GM12878 (cell line): ENCODE results near the gene ZNF619. TPM values are rescaled to one million over a fixed set of nuclear protein-coding genes. Genes with fewer than 3 reads are reported as not detected.

Experiments used
- ATAC-seq: fragments of 200-7000 bp; cut with Tn5 transposase; 3 replicates; pipeline ENCODE4 v1.9.1; 2020; ENCODE audit warnings: mild to moderate bottlenecking, moderate library complexity
- BruUV-seq: library from RNA; stranded (reverse); fragments of 400-500 nt; replicated peaks from 2 replicates; lab custom pipeline; 2021; lab: Mats Ljungman, UMichigan
- CTCF ChIA-PET: fragments of 300-600 bp; sonication (Branson Sonifier 250); formaldehyde crosslinking; extraction: SDS; loops from one replicate; lab custom pipeline; 2021; ENCODE audit warnings: inconsistent platforms; lab: Yijun Ruan, JAX
- POLR2A ChIA-PET: fragments of 350-600 bp; formaldehyde crosslinking; extraction: SDS; loops from one replicate; lab custom pipeline; 2021; ENCODE audit warnings: inconsistent platforms; lab: Charles Lee
- RAD21 ChIA-PET: fragments of 300-600 bp; sonication (Branson Sonifier 250); formaldehyde crosslinking; loops from one replicate; lab custom pipeline; 2023; ENCODE audit warnings: antibody characterized with exemption; ENCODE audit not compliant: unreplicated experiment; lab: Charles Lee
- SMC1A ChIA-PET: fragments of 300-600 bp; sonication (Branson Sonifier 250); formaldehyde crosslinking; loops from one replicate; lab custom pipeline; 2023; ENCODE audit not compliant: unreplicated experiment, uncharacterized antibody; lab: Charles Lee
- DNase-seq: peaks from one replicate; pipeline ENCODE4 v3.0.0-alpha.2; 2011; ENCODE audit warnings: low read depth, low spot score
- FAIRE-seq: peaks from 3 replicates; lab custom pipeline; 2011; peaks lifted over from hg19 to GRCh38; lab: Jason Lieb, UNC
- H2AFZ ChIP-seq: 2 replicates; pipeline ENCODE4 v1.6.0; 2011; ENCODE audit warnings: low read depth, low read length, control low read depth; ENCODE audit not compliant: control insufficient read depth
- H3K27ac ChIP-seq: 2 replicates; pipeline ENCODE4 v1.5.1; 2011; ENCODE audit warnings: control low read depth; ENCODE audit not compliant: control insufficient read depth, insufficient read depth
- H3K27me3 ChIP-seq, 2 experiments: replicated peaks in 1 of 2; 2 replicates each; pipeline versions ENCODE4 v1.6.0 to v1.6.1; 2011; ENCODE audit warnings: low read length in 1 of 2; ENCODE audit not compliant: control insufficient read depth in 2 of 2, insufficient read depth in 2 of 2
- H3K36me3 ChIP-seq, 2 experiments: 2 replicates each; pipeline ENCODE4 v1.5.1; 2011; ENCODE audit warnings: low read length in 1 of 2; ENCODE audit not compliant: control insufficient read depth in 2 of 2, insufficient read depth in 2 of 2
- H3K4me1 ChIP-seq: 2 replicates; pipeline ENCODE4 v1.6.1; 2011; ENCODE audit warnings: mild to moderate bottlenecking, low read length, moderate library complexity, mixed read lengths; ENCODE audit not compliant: control insufficient read depth, insufficient read depth
- H3K4me2 ChIP-seq: 2 replicates; pipeline ENCODE4 v1.6.0; 2011; ENCODE audit warnings: control low read depth; ENCODE audit not compliant: control insufficient read depth, insufficient read depth
- H3K4me3 ChIP-seq: fragments of 200-600 bp; sonication (generic); 2 replicates; pipeline ENCODE4 v1.5.1; 2016
- H3K79me2 ChIP-seq: 2 replicates; pipeline ENCODE4 v1.6.0; 2011; ENCODE audit warnings: low read length; ENCODE audit not compliant: control insufficient read depth, insufficient read depth
- H3K9ac ChIP-seq: 2 replicates; pipeline ENCODE4 v1.8.0; 2011; ENCODE audit warnings: low read length, control low read depth, mixed read lengths; ENCODE audit not compliant: control insufficient read depth, insufficient read depth
- H3K9me3 ChIP-seq: replicated peaks from 3 replicates; pipeline ENCODE4 v1.5.1; 2011; ENCODE audit warnings: mild to moderate bottlenecking, low read length; ENCODE audit not compliant: control insufficient read depth, insufficient read depth
- H4K20me1 ChIP-seq: 2 replicates; pipeline ENCODE4 v1.6.0; 2011; ENCODE audit not compliant: control insufficient read depth, insufficient read depth
- ATF7 ChIP-seq: fragments of 450-650 bp; IDR thresholded peaks from 2 replicates; pipeline ENCODE4 v1.6.1; 2016; ENCODE audit warnings: low read depth, mild to moderate bottlenecking
- CBX5 ChIP-seq: sonication (generic); IDR thresholded peaks from 2 replicates; pipeline ENCODE4 v1.6.1; 2016; ENCODE audit warnings: low read depth, moderate library complexity, mild to moderate bottlenecking, inconsistent platforms
- CHD1 ChIP-seq: IDR thresholded peaks from 2 replicates; pipeline ENCODE4 v1.6.1; 2012; ENCODE audit warnings: low read depth, low read length, improper control_type of control experiment
- DPF2 ChIP-seq: fragments of 450-650 bp; IDR thresholded peaks from 2 replicates; pipeline ENCODE4 v1.6.1; 2017; ENCODE audit warnings: mild to moderate bottlenecking
- IKZF2 ChIP-seq, 2 experiments: fragments of 450-650 bp; IDR thresholded peaks; 2 replicates each; pipeline ENCODE4 v1.6.1; 2017; ENCODE audit warnings: mild to moderate bottlenecking in 2 of 2, moderate library complexity in 2 of 2
- MEF2A ChIP-seq: IDR thresholded peaks from 2 replicates; pipeline ENCODE4 v1.6.1; 2011; ENCODE audit warnings: low read depth, mild to moderate bottlenecking, low read length, moderate library complexity; ENCODE audit not compliant: insufficient read depth
- MYC ChIP-seq: IDR thresholded peaks from 2 replicates; pipeline ENCODE4 v1.6.1; 2011; ENCODE audit warnings: mild to moderate bottlenecking, low read length, moderate library complexity, inconsistent platforms; ENCODE audit not compliant: insufficient read depth, insufficient replicate concordance, insufficient read length, severe bottlenecking
- SMARCA5 ChIP-seq: fragments of 450-650 bp; IDR thresholded peaks from 2 replicates; pipeline ENCODE4 v1.6.1; 2017; ENCODE audit warnings: mild to moderate bottlenecking
- SRF ChIP-seq, 2 experiments: IDR thresholded peaks; 2 replicates each; pipeline ENCODE4 v1.6.1; 2011; ENCODE audit warnings: low read depth in 2 of 2, low read length in 2 of 2, mild to moderate bottlenecking in 1 of 2, moderate library complexity in 1 of 2
- TCF3 ChIP-seq: IDR thresholded peaks from 2 replicates; pipeline ENCODE4 v1.6.1; 2012; ENCODE audit warnings: low read depth, mild to moderate bottlenecking, low read length, borderline replicate concordance; ENCODE audit not compliant: insufficient read depth
- WGBS: methylation state at CpG from one replicate; pipeline ENCODE4 v1.1.6; 2016; ENCODE audit warnings: low lambda C conversion rate; ENCODE audit not compliant: insufficient replicate concordance, insufficient coverage; ENCODE audit errors: missing lambda C conversion rate; 5-methylcytosine and 5-hydroxymethylcytosine counted together
- in situ Hi-C: fragments of 300-500 bp; cut with MboI; formaldehyde crosslinking; loops from 9 replicates; pipeline ENCODE4 v1.14.3; 2018; ENCODE audit warnings: mixed read lengths
- intact Hi-C: fragments of 100-400 bp; cut with micrococcal nuclease; formaldehyde crosslinking; loops from one replicate; pipeline ENCODE4 v1.14.2; 2022; ENCODE audit not compliant: unreplicated experiment
- polyA plus RNA-seq, 11 experiments: library from polyadenylated mRNA; depleted of rRNA in 4 of 11; unstranded in 6 of 11; stranded (reverse) in 5 of 11; fragments of >200 nt; fragmentation: Nextera tagmentation in 4 of 11; fragmentation: Illumina TruSeq in 1 of 11; extraction: Ambion mirVana in 4 of 11; extraction: Trizol in 1 of 11; gene quantifications; 1 replicate in 1 of 11; 2 replicates in 10 of 11; pipeline versions ENCODE4 v1.2.1 to v1.2.3, GENCODE V29; 2011 to 2016; ENCODE audit warnings: inconsistent platforms in 2 of 11, missing spikeins in 2 of 11, low read depth in 1 of 11
- total RNA-seq, 4 experiments: library from RNA; depleted of rRNA in 3 of 4; stranded (reverse); fragments of >200 nt in 3 of 4; fragmentation: Illumina TruSeq in 1 of 4; extraction: Trizol in 1 of 4; gene quantifications; 2 replicates each; pipeline versions ENCODE4 v1.2.1 to v1.2.3, GENCODE V29; 2013 to 2021
- TF ChIP-seq, protein P1 (sequence below): fragments of 150-350 bp; IDR thresholded peaks from 2 replicates; pipeline ENCODE4 v1.6.1; 2016; ENCODE audit warnings: low read depth, low read length
- TF ChIP-seq, protein P2 (sequence below): fragments of 450-650 bp; formaldehyde crosslinking; IDR thresholded peaks from 2 replicates; pipeline ENCODE4 v1.4.0; 2022; ENCODE audit warnings: mild to moderate bottlenecking, moderate library complexity

ZNF619 gene
- total and polyA plus RNA-seq, 10 of the 15 experiments (the other 5 are each of a cell fraction or from before 2014, with no cell fraction given), result 0.42 to 7.5 (median 3.7) TPM

DNA sequence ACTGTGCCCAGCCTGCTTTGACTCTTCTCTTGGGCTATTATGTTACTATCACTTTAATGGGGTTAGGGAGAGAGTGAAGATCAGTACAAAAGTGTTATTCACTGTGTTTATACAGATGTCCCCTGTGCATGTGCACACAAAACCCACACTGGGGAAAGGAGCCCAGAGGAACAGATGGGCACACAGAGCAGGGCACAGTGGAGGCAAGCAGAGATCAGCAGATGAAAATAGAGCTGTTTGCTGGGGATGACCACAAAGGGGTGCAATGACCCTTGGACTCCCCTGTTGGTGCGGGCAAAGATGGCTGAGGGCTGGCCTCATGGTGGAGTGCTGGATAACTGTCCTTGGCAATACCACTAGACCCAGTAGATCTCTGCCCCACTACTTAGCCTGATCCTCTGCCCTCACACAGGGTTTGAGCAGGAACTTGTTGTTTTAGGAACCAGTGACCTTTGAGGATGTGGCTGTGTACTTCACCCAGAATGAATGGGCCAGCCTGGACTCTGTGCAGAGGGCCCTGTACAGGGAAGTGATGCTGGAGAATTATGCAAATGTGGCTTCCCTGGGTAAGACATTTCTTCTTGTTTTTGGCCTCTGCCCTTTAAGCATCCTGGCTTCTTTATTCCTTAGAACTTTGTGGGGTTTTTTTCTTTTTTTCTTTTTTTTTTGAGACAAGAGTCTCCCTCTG, 34.3 kb downstream of the ZNF619 start:
- H2AFZ ChIP-seq, result no peak overlapping the region
- TF ChIP-seq IKZF2 (IDR thresholded peaks at IDR 0.05) (no peak), MYC (no peak), CHD1 (no peak), SRF (IDR thresholded peaks at IDR 0.05; ENCODE audit: low read depth in 2 of 2, low read length in 2 of 2) (no peak), CBX5 (no peak), MEF2A (no peak), DPF2 (no peak), TCF3 (no peak), SMARCA5 (no peak), ATF7 (no peak)
- TF ChIP-seq, protein P1, sequence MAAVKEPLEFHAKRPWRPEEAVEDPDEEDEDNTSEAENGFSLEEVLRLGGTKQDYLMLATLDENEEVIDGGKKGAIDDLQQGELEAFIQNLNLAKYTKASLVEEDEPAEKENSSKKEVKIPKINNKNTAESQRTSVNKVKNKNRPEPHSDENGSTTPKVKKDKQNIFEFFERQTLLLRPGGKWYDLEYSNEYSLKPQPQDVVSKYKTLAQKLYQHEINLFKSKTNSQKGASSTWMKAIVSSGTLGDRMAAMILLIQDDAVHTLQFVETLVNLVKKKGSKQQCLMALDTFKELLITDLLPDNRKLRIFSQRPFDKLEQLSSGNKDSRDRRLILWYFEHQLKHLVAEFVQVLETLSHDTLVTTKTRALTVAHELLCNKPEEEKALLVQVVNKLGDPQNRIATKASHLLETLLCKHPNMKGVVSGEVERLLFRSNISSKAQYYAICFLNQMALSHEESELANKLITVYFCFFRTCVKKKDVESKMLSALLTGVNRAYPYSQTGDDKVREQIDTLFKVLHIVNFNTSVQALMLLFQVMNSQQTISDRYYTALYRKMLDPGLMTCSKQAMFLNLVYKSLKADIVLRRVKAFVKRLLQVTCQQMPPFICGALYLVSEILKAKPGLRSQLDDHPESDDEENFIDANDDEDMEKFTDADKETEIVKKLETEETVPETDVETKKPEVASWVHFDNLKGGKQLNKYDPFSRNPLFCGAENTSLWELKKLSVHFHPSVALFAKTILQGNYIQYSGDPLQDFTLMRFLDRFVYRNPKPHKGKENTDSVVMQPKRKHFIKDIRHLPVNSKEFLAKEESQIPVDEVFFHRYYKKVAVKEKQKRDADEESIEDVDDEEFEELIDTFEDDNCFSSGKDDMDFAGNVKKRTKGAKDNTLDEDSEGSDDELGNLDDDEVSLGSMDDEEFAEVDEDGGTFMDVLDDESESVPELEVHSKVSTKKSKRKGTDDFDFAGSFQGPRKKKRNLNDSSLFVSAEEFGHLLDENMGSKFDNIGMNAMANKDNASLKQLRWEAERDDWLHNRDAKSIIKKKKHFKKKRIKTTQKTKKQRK, result no peak
- TF ChIP-seq, protein P2, sequence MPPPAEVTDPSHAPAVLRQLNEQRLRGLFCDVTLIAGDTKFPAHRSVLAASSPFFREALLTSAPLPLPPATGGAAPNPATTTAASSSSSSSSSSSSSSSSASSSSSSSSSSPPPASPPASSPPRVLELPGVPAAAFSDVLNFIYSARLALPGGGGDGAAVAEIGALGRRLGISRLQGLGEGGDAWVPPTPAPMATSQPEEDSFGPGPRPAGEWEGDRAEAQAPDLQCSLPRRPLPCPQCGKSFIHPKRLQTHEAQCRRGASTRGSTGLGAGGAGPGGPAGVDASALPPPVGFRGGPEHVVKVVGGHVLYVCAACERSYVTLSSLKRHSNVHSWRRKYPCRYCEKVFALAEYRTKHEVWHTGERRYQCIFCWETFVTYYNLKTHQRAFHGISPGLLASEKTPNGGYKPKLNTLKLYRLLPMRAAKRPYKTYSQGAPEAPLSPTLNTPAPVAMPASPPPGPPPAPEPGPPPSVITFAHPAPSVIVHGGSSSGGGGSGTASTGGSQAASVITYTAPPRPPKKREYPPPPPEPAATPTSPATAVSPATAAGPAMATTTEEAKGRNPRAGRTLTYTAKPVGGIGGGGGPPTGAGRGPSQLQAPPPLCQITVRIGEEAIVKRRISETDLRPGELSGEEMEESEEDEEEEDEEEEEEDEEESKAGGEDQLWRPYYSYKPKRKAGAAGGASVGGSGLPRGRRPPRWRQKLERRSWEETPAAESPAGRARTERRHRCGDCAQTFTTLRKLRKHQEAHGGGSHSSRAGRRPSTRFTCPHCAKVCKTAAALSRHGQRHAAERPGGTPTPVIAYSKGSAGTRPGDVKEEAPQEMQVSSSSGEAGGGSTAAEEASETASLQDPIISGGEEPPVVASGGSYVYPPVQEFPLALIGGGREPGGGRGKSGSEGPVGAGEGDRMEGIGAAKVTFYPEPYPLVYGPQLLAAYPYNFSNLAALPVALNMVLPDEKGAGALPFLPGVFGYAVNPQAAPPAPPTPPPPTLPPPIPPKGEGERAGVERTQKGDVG, result no peak
- no peaks in the 10 kb centered on the region for H4K20me1 ChIP-seq
- no peaks in the 10 kb centered on the region for H3K9me3 ChIP-seq
- H3K27me3 ChIP-seq, result no peaks in the 10 kb centered on the region
- ATAC-seq (peak; percentile 40; the same call in 1 of the 3 replicates), FAIRE-seq (no peak), DNase-seq (no peak)
- BruUV-seq, result no TSS peak
- ChIA-PET CTCF (no interaction called here), SMC1A (no interaction called here), RAD21 (no interaction called here), POLR2A (interaction anchor here (0.9 kb wide), 1 partner anchor 59 kb away, joined by 3 read pairs; no protein-coding TSS in a partner anchor)
- no peak overlapping the region for H3K4me3 ChIP-seq
- WGBS, result 100% methylated on average over 1 of the region's 1 CpG
- no peak overlapping the region for H3K9ac ChIP-seq
- no peaks in the 10 kb centered on the region for H3K79me2 ChIP-seq
- intact Hi-C loops, result no loop called here
- H3K4me1 ChIP-seq, result no peaks in the 10 kb centered on the region
- H3K27ac ChIP-seq, result no peak overlapping the region
- in situ Hi-C loops, result no loop called here
- no peak overlapping the region for H3K4me2 ChIP-seq
- no peaks in the 10 kb centered on the region for H3K36me3 ChIP-seq
